ENCODE measurements around the gene PHOSPHO2. TPM values are rescaled to one million over a fixed set of nuclear protein-coding genes. Genes with fewer than 3 reads are reported as not detected.

Gene PHOSPHO2
- total RNA-seq, 1 donor from 2014 or later, result 5.5 TPM

DNA sequence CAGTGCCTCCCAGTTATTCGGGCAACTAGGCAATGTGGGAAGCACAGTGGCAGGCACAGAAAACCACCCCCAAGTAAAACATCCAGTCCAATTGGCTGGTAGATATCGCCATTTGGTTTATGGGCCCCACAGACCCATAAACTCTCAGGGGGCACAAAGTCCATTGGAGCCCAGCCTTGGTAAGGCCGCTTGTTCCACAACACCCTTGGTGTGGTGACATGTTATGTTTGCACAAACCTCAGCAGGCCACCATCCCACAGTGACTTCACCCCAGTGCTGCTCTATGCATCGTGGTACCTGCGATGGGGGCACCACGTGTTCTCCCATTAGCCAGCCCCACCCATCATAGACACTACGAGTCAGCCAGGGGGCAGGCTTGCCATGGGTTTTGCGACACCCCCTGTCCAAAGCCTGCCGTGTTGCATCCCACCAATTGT, 18.5 kb downstream of the PHOSPHO2 start:
- Histone ChIP-seq H3K4me3 (no peak overlapping the region), H3K27me3 (no peaks in the 10 kb centered on the region), H3K36me3 (no peaks in the 10 kb centered on the region), H3K4me1 (peaks cover 16% of the 10 kb centered on the region), H3K27ac (no peak overlapping the region), H3K9me3 (no peaks in the 10 kb centered on the region)
- ATAC-seq, result no peak
- intact Hi-C loops (cut with DNase I), result no loop called here
- DNase-seq, result no peak
- TF ChIP-seq, protein P1, sequence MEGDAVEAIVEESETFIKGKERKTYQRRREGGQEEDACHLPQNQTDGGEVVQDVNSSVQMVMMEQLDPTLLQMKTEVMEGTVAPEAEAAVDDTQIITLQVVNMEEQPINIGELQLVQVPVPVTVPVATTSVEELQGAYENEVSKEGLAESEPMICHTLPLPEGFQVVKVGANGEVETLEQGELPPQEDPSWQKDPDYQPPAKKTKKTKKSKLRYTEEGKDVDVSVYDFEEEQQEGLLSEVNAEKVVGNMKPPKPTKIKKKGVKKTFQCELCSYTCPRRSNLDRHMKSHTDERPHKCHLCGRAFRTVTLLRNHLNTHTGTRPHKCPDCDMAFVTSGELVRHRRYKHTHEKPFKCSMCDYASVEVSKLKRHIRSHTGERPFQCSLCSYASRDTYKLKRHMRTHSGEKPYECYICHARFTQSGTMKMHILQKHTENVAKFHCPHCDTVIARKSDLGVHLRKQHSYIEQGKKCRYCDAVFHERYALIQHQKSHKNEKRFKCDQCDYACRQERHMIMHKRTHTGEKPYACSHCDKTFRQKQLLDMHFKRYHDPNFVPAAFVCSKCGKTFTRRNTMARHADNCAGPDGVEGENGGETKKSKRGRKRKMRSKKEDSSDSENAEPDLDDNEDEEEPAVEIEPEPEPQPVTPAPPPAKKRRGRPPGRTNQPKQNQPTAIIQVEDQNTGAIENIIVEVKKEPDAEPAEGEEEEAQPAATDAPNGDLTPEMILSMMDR (IDR thresholded peaks at IDR 0.05), result no peak

DNA sequence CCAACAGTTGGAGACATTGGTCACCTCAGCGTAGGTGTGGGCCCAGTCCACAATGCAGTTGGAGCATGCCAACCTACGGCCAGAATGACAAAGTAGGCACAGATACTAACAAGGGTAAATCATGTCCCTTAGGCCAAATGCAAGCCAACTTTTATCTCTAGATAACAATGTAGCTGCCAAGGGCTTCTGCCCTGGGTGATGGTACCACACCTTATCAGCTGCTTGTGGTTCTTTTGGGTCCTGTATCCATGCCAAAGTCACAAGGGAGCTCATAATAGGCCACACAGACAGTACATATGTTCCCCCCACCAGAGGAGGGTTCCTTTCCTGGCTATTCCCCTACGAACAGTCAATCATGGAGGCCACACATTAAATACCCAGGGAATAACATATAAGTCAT, 19.1 kb downstream of the PHOSPHO2 start:
- ATAC-seq, result no peak

GRCh38 chr2:169714699-169715098, 20.4 kb downstream of the PHOSPHO2 start:
- Histone ChIP-seq H3K27me3 (no peaks in the 10 kb centered on the region), H3K36me3 (no peaks in the 10 kb centered on the region), H3K9me3 (no peaks in the 10 kb centered on the region), H3K4me1 (peaks cover 16% of the 10 kb centered on the region), H3K4me3 (no peak overlapping the region), H3K27ac (no peak overlapping the region)
- ATAC-seq (no peak), DNase-seq (no peak)
- TF ChIP-seq, protein P1 (IDR thresholded peaks at IDR 0.05), result no peak
- intact Hi-C loops (cut with DNase I), result no loop called here

More for the DNA sequence above, 19.1 kb downstream of the PHOSPHO2 start:
- no peaks in the 10 kb centered on the region for H3K36me3 ChIP-seq
- H3K27ac ChIP-seq, result no peak overlapping the region
- no peak for DNase-seq
- H3K9me3 ChIP-seq, result no peaks in the 10 kb centered on the region
- H3K4me1 ChIP-seq, result peaks cover 16% of the 10 kb centered on the region
- no peaks in the 10 kb centered on the region for H3K27me3 ChIP-seq
- H3K4me3 ChIP-seq, result no peak overlapping the region
- intact Hi-C loops (cut with DNase I), result no loop called here
- TF ChIP-seq, protein P1 (IDR thresholded peaks at IDR 0.05), result no peak

DNA sequence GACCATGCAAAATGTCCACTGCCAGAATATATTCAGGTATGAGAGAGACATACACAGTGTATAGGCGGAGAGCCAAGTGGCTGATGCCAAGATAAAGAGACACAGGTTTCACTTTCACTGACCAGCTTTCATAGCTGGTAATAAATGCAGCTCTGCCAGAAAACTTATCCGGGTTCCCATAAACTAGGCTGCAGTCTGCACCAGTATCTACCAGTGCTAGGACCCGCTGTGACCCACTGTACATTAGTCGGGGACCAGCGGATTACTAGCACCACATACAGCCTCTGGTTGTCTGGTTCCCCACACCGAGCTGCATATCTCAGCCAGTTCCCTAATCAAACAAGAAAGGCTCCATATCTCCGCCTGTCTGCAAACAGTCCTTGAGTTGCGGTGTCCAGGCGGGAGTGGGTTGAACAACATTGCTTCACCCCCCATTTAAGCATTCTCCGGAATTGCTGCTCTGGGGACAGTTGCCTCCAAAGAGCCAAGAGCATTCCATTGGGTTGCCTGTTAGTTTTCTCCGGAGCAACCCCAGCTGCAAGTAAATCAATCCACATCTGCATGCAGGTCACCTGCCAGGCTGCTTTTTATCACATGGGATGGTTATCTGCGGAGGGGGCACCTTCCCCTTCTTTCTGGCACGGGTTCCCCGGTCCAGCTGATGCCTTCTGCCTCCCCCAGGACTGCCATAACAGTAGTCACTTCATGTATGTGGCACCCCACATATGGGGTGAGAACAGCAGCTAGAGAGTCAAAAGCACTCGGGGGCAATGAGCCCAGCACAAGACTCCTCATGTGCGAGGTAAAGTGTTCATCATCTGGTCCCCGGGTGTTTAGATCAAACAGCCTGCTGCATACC, 21.3 kb downstream of the PHOSPHO2 start:
- ATAC-seq (peak; percentile 86), DNase-seq (no peak)
- Histone ChIP-seq H3K36me3 (no peaks in the 10 kb centered on the region), H3K27me3 (no peaks in the 10 kb centered on the region), H3K9me3 (no peaks in the 10 kb centered on the region), H3K4me1 (peaks cover 16% of the 10 kb centered on the region), H3K4me3 (peak overlapping the region; percentile 39), H3K27ac (no peak overlapping the region)
- intact Hi-C loops (cut with DNase I), result no loop called here
- TF ChIP-seq, protein P1 (IDR thresholded peaks at IDR 0.05), result no peak

- intact Hi-C loops (cut with DNase I), result no loop called here
- no peak overlapping the region for H3K4me3 ChIP-seq
- H3K4me1 ChIP-seq, result peaks cover 16% of the 10 kb centered on the region
- H3K27ac ChIP-seq, result no peak overlapping the region
- no peaks in the 10 kb centered on the region for H3K9me3 ChIP-seq
- H3K36me3 ChIP-seq, result no peaks in the 10 kb centered on the region
- TF ChIP-seq, protein P1 (IDR thresholded peaks at IDR 0.05), result no peak
- H3K27me3 ChIP-seq, result no peaks in the 10 kb centered on the region
- DNase-seq, result no peak
- ATAC-seq, result no peak
Measured at GRCh38 chr2:169716238-169716886, 22.1 kb downstream of the PHOSPHO2 start.

All from upper lobe of right lung (tissue), 1 donor.